ENCODE measurements around the gene CDCP2.
"Not testable (repeated sequence)": the region's sequence is repeated elsewhere in the genome, so short reads cannot be mapped to it uniquely, and the experiment has no call there.

Gene CDCP2

GRCh38 chr1:54103414-54103813 is 49.4 kb downstream of the CDCP2 start:
- no peak for DNase-seq (ENCODE audit: low read depth, low spot score)
- H3K4me3 ChIP-seq (ENCODE audit: low read depth, low read length), result no peak overlapping the region
- in situ Hi-C loops (cut with HindIII; ENCODE audit: low sequenced_read_pairs), result no loop called here
- no peak for TF ChIP-seq CTCF (IDR thresholded peaks at IDR 0.05; ENCODE audit: low read depth, low read length)

- in situ Hi-C loops (cut with HindIII; ENCODE audit: low sequenced_read_pairs), result no loop called here
- no peak for DNase-seq (ENCODE audit: low read depth, low spot score)
- no peak overlapping the region for H3K4me3 ChIP-seq (ENCODE audit: low read depth, low read length)
- no peak for TF ChIP-seq CTCF (IDR thresholded peaks at IDR 0.05; ENCODE audit: low read depth, low read length)
Measured at GRCh38 chr1:54100500-54100899, 52.3 kb downstream of the CDCP2 start.

GRCh38 chr1:54099061-54099610 is 53.7 kb downstream of the CDCP2 start:
- no peak for TF ChIP-seq CTCF (IDR thresholded peaks at IDR 0.05; ENCODE audit: low read depth, low read length)
- in situ Hi-C loops (cut with HindIII; ENCODE audit: low sequenced_read_pairs), result no loop called here
- DNase-seq (ENCODE audit: low read depth, low spot score), result no peak

GRCh38 chr1:54096877-54097240 is 55.9 kb downstream of the CDCP2 start:
- no peak overlapping the region for H3K4me3 ChIP-seq (ENCODE audit: low read depth, low read length)
- in situ Hi-C loops (cut with HindIII; ENCODE audit: low sequenced_read_pairs), result no loop called here
- no peak for DNase-seq (ENCODE audit: low read depth, low spot score)

More at GRCh38 chr1:54099061-54099610, 53.7 kb downstream of the CDCP2 start:
- H3K4me3 ChIP-seq (ENCODE audit: low read depth, low read length), result no peak overlapping the region

GRCh38 chr1:54096227-54096876 is 56.4 kb downstream of the CDCP2 start:
- in situ Hi-C loops (cut with HindIII; ENCODE audit: low sequenced_read_pairs), result no loop called here
- no peak for DNase-seq (ENCODE audit: low read depth, low spot score)
- TF ChIP-seq CTCF (IDR thresholded peaks at IDR 0.05; ENCODE audit: low read depth, low read length), result no peak
- H3K4me3 ChIP-seq (ENCODE audit: low read depth, low read length), result no peak overlapping the region

More at GRCh38 chr1:54096877-54097240, 55.9 kb downstream of the CDCP2 start:
- no peak for TF ChIP-seq CTCF (IDR thresholded peaks at IDR 0.05; ENCODE audit: low read depth, low read length)

GRCh38 chr1:54095546-54096226 is 57.1 kb downstream of the CDCP2 start:
- TF ChIP-seq CTCF (IDR thresholded peaks at IDR 0.05; ENCODE audit: low read depth, low read length), result no peak
- in situ Hi-C loops (cut with HindIII; ENCODE audit: low sequenced_read_pairs), result no loop called here
- no peak for DNase-seq (ENCODE audit: low read depth, low spot score)
- H3K4me3 ChIP-seq (ENCODE audit: low read depth, low read length), result no peak overlapping the region

GRCh38 chr1:54094730-54095105 is 58.1 kb downstream of the CDCP2 start:
- in situ Hi-C loops (cut with HindIII; ENCODE audit: low sequenced_read_pairs); DNase-seq (ENCODE audit: low read depth, low spot score); H3K4me3 ChIP-seq (ENCODE audit: low read depth, low read length): not testable (repeated sequence)
